HCT116 (cell line): ENCODE data around the gene DNAH10. TPM values are rescaled to one million over a fixed set of nuclear protein-coding genes. Genes with fewer than 3 reads are reported as not detected.

ENCODE experiments used
- ATAC-seq: fragments of 200-7000 bp; cut with Tn5 transposase; 2 replicates; pipeline ENCODE4 v1.9.1; 2020; ENCODE audit warnings: mild to moderate bottlenecking, moderate library complexity
- BruUV-seq: library from RNA; stranded (reverse); fragments of 400-500 nt; replicated peaks from 2 replicates; lab custom pipeline; 2021; lab: Mats Ljungman, UMichigan
- CTCF ChIA-PET: fragments of 300-600 bp; sonication (Branson Sonifier 250); formaldehyde crosslinking; loops from one replicate; lab custom pipeline; 2021; ENCODE audit warnings: antibody characterized with exemption; lab: Charles Lee
- POLR2A ChIA-PET: fragments of 300-600, 350-600 bp; sonication (Branson Sonifier 250); formaldehyde crosslinking; loops from one replicate; lab custom pipeline; 2021; ENCODE audit warnings: antibody characterized with exemption; lab: Charles Lee
- RAD21 ChIA-PET, 2 experiments: fragments of 300-600 bp; sonication (Branson Sonifier 250); formaldehyde crosslinking; loops; one replicate each; lab custom pipeline; 2023; ENCODE audit warnings: low total read pairs in 2 of 2; ENCODE audit not compliant: uncharacterized antibody in 2 of 2, unreplicated experiment in 2 of 2, low non-redundant PET in 1 of 2; lab: Charles Lee
- DNase-seq: peaks from one replicate; pipeline ENCODE4 v3.0.0-alpha.2; 2010; ENCODE audit warnings: low read depth, low spot score
- H2AFZ ChIP-seq: fragments of 200-600 bp; shearing (Covaris generic), sonication (generic); 2 replicates; pipeline ENCODE4 v1.6.1; 2017; ENCODE audit warnings: low read depth, mixed run types, mixed read lengths, antibody characterized with exemption, low read length; ENCODE audit not compliant: poor library complexity, severe bottlenecking
- H3K27ac ChIP-seq: 2 replicates; pipeline ENCODE4 v1.5.1; 2012; ENCODE audit warnings: low read depth, low read length
- H3K27me3 ChIP-seq: fragments of 200-600 bp; sonication (generic); 2 replicates; pipeline ENCODE4 v1.6.1; 2016; ENCODE audit warnings: mixed run types, low read length, mixed read lengths; ENCODE audit not compliant: insufficient read depth
- H3K36me3 ChIP-seq, 2 experiments: fragments of 200-500 bp in 1 of 2; fragments of 200-600 bp in 1 of 2; sonication (Bioruptor generic) in 1 of 2; sonication (generic) in 1 of 2; 2 replicates each; pipeline versions ENCODE4 v1.5.1 to v1.6.1; 2014 to 2016; ENCODE audit warnings: low read length in 2 of 2, inconsistent platforms in 1 of 2, mixed read lengths in 1 of 2, mixed run types in 1 of 2; ENCODE audit not compliant: insufficient read depth in 2 of 2, control insufficient read depth in 1 of 2
- H3K4me1 ChIP-seq, 2 experiments: fragments of 200-600 bp in 1 of 2; sonication (generic) in 1 of 2; 2 replicates each; pipeline versions ENCODE4 v1.5.1 to v1.6.1; 2012 to 2017; ENCODE audit warnings: low read length in 2 of 2, inconsistent platforms in 1 of 2, mild to moderate bottlenecking in 1 of 2, mixed read lengths in 1 of 2, mixed run types in 1 of 2, moderate library complexity in 1 of 2; ENCODE audit not compliant: insufficient read depth in 2 of 2, control insufficient read depth in 1 of 2
- H3K4me2 ChIP-seq: fragments of 200-600 bp; sonication (generic); 2 replicates; pipeline ENCODE4 v1.6.1; 2017; ENCODE audit warnings: mixed run types, low read length, mixed read lengths
- H3K4me3 ChIP-seq, 2 experiments: fragments of 200-600 bp in 1 of 2; sonication (generic) in 1 of 2; replicated peaks in 1 of 2; 2 replicates each; pipeline ENCODE4 v1.5.1; 2011 to 2016; ENCODE audit warnings: low read length in 2 of 2, control low read depth in 1 of 2, low read depth in 1 of 2, mild to moderate bottlenecking in 1 of 2, mixed read lengths in 1 of 2, mixed run types in 1 of 2
- H3K79me2 ChIP-seq: fragments of 200-600 bp; sonication (generic); 2 replicates; pipeline ENCODE4 v1.6.1; 2017; ENCODE audit warnings: mild to moderate bottlenecking, mixed run types, low read length, moderate library complexity, mixed read lengths; ENCODE audit not compliant: insufficient read depth
- H3K9ac ChIP-seq: fragments of 200-600 bp; sonication (generic); 2 replicates; pipeline ENCODE4 v1.6.1; 2016; ENCODE audit warnings: low read length, mixed read lengths
- H3K9me2 ChIP-seq: fragments of 200-600 bp; sonication (generic), shearing (Covaris generic); 2 replicates; pipeline ENCODE4 v1.6.1; 2017; ENCODE audit warnings: mixed run types, mild to moderate bottlenecking, moderate library complexity; ENCODE audit not compliant: insufficient read depth
- H3K9me3 ChIP-seq, 2 experiments: fragments of 200-500 bp in 1 of 2; fragments of 200-600 bp in 1 of 2; sonication (Bioruptor generic) in 1 of 2; sonication (generic) in 1 of 2; 2 replicates each; pipeline ENCODE4 v1.6.1; 2014 to 2017; ENCODE audit warnings: low read length in 2 of 2, mixed read lengths in 2 of 2, inconsistent platforms in 1 of 2, low read depth in 1 of 2, mild to moderate bottlenecking in 1 of 2, mixed run types in 1 of 2, moderate library complexity in 1 of 2; ENCODE audit not compliant: control insufficient read depth in 1 of 2, insufficient read depth in 1 of 2
- H4K20me1 ChIP-seq: fragments of 200-600 bp; sonication (generic), shearing (Covaris generic); 2 replicates; pipeline ENCODE4 v1.6.1; 2017; ENCODE audit warnings: mixed run types, mild to moderate bottlenecking, moderate library complexity; ENCODE audit not compliant: insufficient read depth
- CEBPB ChIP-seq: IDR thresholded peaks from 2 replicates; pipeline ENCODE4 v1.6.1; 2012; ENCODE audit warnings: low read depth
- EGR1 ChIP-seq: IDR thresholded peaks from 2 replicates; pipeline ENCODE4 v1.6.1; 2012; ENCODE audit warnings: low read depth
- ELF1 ChIP-seq: IDR thresholded peaks from 2 replicates; pipeline ENCODE4 v1.6.1; 2012; ENCODE audit warnings: low read depth, borderline replicate concordance
- EZH2 ChIP-seq: fragments of 200-600 bp; sonication (generic); IDR thresholded peaks from 2 replicates; pipeline ENCODE4 v1.6.1; 2017; ENCODE audit warnings: antibody characterized with exemption, mixed run types
- EZH2phosphoT487 ChIP-seq: fragments of 200-600 bp; IDR thresholded peaks from 2 replicates; pipeline ENCODE4 v1.6.1; 2018; ENCODE audit warnings: antibody characterized with exemption, borderline replicate concordance
- JUND ChIP-seq: IDR thresholded peaks from 2 replicates; pipeline ENCODE4 v1.6.1; 2012
- POLR2A ChIP-seq: IDR thresholded peaks from 2 replicates; pipeline ENCODE4 v1.7.0; 2011; ENCODE audit warnings: borderline replicate concordance; ENCODE audit not compliant: insufficient read depth, insufficient read length; ENCODE audit errors: extremely low read depth
- POLR2AphosphoS5 ChIP-seq: IDR thresholded peaks from 2 replicates; pipeline ENCODE4 v1.6.1; 2011; ENCODE audit warnings: mild to moderate bottlenecking, low read depth, low read length, moderate library complexity
- RAD21 ChIP-seq: IDR thresholded peaks from 2 replicates; pipeline ENCODE4 v1.6.1; 2012; ENCODE audit warnings: low read depth, mild to moderate bottlenecking
- SP1 ChIP-seq: IDR thresholded peaks from 2 replicates; pipeline ENCODE4 v1.6.1; 2012; ENCODE audit warnings: low read depth
- SRF ChIP-seq: IDR thresholded peaks from 2 replicates; pipeline ENCODE4 v1.6.1; 2012; ENCODE audit warnings: low read depth
- YY1 ChIP-seq: IDR thresholded peaks from 2 replicates; pipeline ENCODE4 v1.6.1; 2011; ENCODE audit warnings: low read length, low read depth, moderate library complexity, mild to moderate bottlenecking; ENCODE audit not compliant: insufficient replicate concordance; ENCODE audit errors: extremely low read depth
- intact Hi-C: fragments of 100-400 bp; cut with micrococcal nuclease; formaldehyde crosslinking; loops from 2 replicates; pipeline ENCODE4 v1.10.0; 2022
- total RNA-seq: library from RNA; stranded (reverse); gene quantifications from one replicate; pipeline ENCODE4 v1.2.1, GENCODE V29; 2021; ENCODE audit not compliant: unreplicated experiment
- TF ChIP-seq, protein P1 (sequence below), 3 experiments: fragments of 200-600 bp in 1 of 3; sonication (generic) in 1 of 3; IDR thresholded peaks in 2 of 3; conservative IDR thresholded peaks in 1 of 3; 2 replicates each; pipeline ENCODE4 v1.5.1; 2012 to 2017; ENCODE audit warnings: low read depth in 2 of 3, low read length in 2 of 3, antibody characterized with exemption in 1 of 3, borderline replicate concordance in 1 of 3, control low read depth in 1 of 3, mild to moderate bottlenecking in 1 of 3, mixed read lengths in 1 of 3, mixed run types in 1 of 3, moderate library complexity in 1 of 3; ENCODE audit not compliant: insufficient read depth in 1 of 3
- TF ChIP-seq, protein P2 (sequence below): IDR thresholded peaks from 2 replicates; pipeline ENCODE4 v1.6.1; 2012

The DNAH10 gene
- total RNA-seq, 1 experiment from 2014 or later, result 1.3 TPM

DNA sequence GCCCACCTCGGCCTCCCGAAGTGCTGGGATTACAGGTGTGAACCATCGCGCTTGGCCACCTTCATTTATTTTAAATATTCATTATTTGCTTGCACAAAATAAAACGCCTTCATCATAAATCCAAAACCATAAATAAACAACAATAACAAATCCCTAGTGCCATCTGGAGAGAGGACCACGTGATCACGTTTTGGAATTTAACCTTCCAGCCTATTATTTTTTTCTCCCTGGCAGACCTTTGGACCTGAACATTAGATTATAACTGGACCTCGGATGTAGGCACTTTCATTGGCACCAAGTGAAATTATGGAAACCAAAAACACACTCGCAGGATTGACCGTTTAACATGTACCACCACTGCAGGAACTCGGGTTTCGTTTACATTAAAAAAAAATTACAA is 2.0 kb downstream of the DNAH10 start:
- H3K27ac ChIP-seq, result no peak overlapping the region
- H3K79me2 ChIP-seq, result no peaks in the 10 kb centered on the region
- no peak overlapping the region for H3K4me2 ChIP-seq
- RAD21 ChIA-PET, result no interaction called here
- no peaks in the 10 kb centered on the region for H3K4me1 ChIP-seq
- no peak for TF ChIP-seq YY1
- TF ChIP-seq, protein P1, sequence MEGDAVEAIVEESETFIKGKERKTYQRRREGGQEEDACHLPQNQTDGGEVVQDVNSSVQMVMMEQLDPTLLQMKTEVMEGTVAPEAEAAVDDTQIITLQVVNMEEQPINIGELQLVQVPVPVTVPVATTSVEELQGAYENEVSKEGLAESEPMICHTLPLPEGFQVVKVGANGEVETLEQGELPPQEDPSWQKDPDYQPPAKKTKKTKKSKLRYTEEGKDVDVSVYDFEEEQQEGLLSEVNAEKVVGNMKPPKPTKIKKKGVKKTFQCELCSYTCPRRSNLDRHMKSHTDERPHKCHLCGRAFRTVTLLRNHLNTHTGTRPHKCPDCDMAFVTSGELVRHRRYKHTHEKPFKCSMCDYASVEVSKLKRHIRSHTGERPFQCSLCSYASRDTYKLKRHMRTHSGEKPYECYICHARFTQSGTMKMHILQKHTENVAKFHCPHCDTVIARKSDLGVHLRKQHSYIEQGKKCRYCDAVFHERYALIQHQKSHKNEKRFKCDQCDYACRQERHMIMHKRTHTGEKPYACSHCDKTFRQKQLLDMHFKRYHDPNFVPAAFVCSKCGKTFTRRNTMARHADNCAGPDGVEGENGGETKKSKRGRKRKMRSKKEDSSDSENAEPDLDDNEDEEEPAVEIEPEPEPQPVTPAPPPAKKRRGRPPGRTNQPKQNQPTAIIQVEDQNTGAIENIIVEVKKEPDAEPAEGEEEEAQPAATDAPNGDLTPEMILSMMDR (IDR thresholded peaks at IDR 0.05 in 2 of 3, conservative IDR thresholded peaks at IDR 0.05 in 1 of 3; ENCODE audit: borderline replicate concordance in 1 of 3, insufficient read depth in 1 of 3, low read depth in 2 of 3, low read length in 2 of 3), result no peak
- TF ChIP-seq SP1, result no peak
- no peak for TF ChIP-seq JUND
- no peak for TF ChIP-seq RAD21
- no peak for TF ChIP-seq EGR1
- TF ChIP-seq ELF1, result no peak
- no peak for TF ChIP-seq EZH2
- no peak for TF ChIP-seq EZH2phosphoT487
- no peak for TF ChIP-seq SRF
- TF ChIP-seq, protein P2, sequence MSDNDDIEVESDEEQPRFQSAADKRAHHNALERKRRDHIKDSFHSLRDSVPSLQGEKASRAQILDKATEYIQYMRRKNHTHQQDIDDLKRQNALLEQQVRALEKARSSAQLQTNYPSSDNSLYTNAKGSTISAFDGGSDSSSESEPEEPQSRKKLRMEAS, result no peak
- no peak for TF ChIP-seq POLR2A
- no peak for TF ChIP-seq POLR2AphosphoS5
- TF ChIP-seq CEBPB, result no peak
- H3K9me2 ChIP-seq, result no peaks in the 10 kb centered on the region
- ATAC-seq (no peak), DNase-seq (no peak)
- POLR2A ChIA-PET, result no interaction called here
- H3K27me3 ChIP-seq, result no peaks in the 10 kb centered on the region
- no peak overlapping the region for H3K4me3 ChIP-seq
- no peak overlapping the region for H2AFZ ChIP-seq
- no peaks in the 10 kb centered on the region for H4K20me1 ChIP-seq
- H3K9ac ChIP-seq, result no peak overlapping the region
- BruUV-seq, result no TSS peak
- CTCF ChIA-PET, result no interaction called here
- no peaks in the 10 kb centered on the region for H3K36me3 ChIP-seq
- no peaks in the 10 kb centered on the region for H3K9me3 ChIP-seq
- intact Hi-C loops, result no loop called here
